Trophoblast cell (in vitro differentiated cells and primary cell): ENCODE results near the gene DUSP1.

Source experiments
- DNase-seq, 2 donors: peaks; one replicate each; pipeline ENCODE4 v3.0.0-alpha.2; 2016
- H2AFZ ChIP-seq: 2 replicates; pipeline ENCODE4 v1.6.1; 2013; ENCODE audit warnings: low read length, moderate library complexity, mild to moderate bottlenecking; ENCODE audit not compliant: insufficient read depth, poor library complexity
- H2AK5ac ChIP-seq: 2 replicates; pipeline ENCODE4 v1.6.1; 2013; ENCODE audit warnings: mild to moderate bottlenecking, low read length
- H2BK120ac ChIP-seq: 2 replicates; pipeline ENCODE4 v1.6.1; 2013; ENCODE audit warnings: low read length, mild to moderate bottlenecking, moderate library complexity; ENCODE audit not compliant: insufficient read depth, poor library complexity
- H2BK12ac ChIP-seq: 2 replicates; pipeline ENCODE4 v1.6.1; 2013; ENCODE audit warnings: mild to moderate bottlenecking, low read length, moderate library complexity
- H2BK5ac ChIP-seq: 2 replicates; pipeline ENCODE4 v1.6.1; 2013; ENCODE audit warnings: low read length, low read depth, moderate library complexity, mild to moderate bottlenecking; ENCODE audit not compliant: poor library complexity
- H3K14ac ChIP-seq: 2 replicates; pipeline ENCODE4 v1.6.1; 2013; ENCODE audit warnings: mild to moderate bottlenecking, low read length
- H3K18ac ChIP-seq: 2 replicates; pipeline ENCODE4 v1.6.1; 2013; ENCODE audit warnings: mild to moderate bottlenecking, low read length
- H3K23ac ChIP-seq: 2 replicates; pipeline ENCODE4 v1.6.1; 2013; ENCODE audit warnings: low read length
- H3K27ac ChIP-seq: 2 replicates; pipeline ENCODE4 v1.5.1; 2013; ENCODE audit warnings: low read depth, mild to moderate bottlenecking, inconsistent platforms, low read length, moderate library complexity
- H3K27me3 ChIP-seq: 2 replicates; pipeline ENCODE4 v1.6.1; 2013; ENCODE audit warnings: inconsistent platforms, mild to moderate bottlenecking, low read length, moderate library complexity; ENCODE audit not compliant: insufficient read depth
- H3K36me3 ChIP-seq, 2 experiments: 1 replicate in 1 of 2; 2 replicates in 1 of 2; pipeline ENCODE4 v1.6.1; 2013; ENCODE audit warnings: low read length in 2 of 2, mild to moderate bottlenecking in 2 of 2, moderate library complexity in 1 of 2; ENCODE audit not compliant: insufficient read depth in 2 of 2, control insufficient read depth in 1 of 2
- H3K4ac ChIP-seq: 2 replicates; pipeline ENCODE4 v1.6.1; 2013; ENCODE audit warnings: low read depth, mild to moderate bottlenecking, low read length, moderate library complexity
- H3K4me1 ChIP-seq, 2 experiments: 1 replicate in 1 of 2; 2 replicates in 1 of 2; pipeline ENCODE4 v1.6.1; 2013; ENCODE audit warnings: low read length in 2 of 2, mild to moderate bottlenecking in 2 of 2, moderate library complexity in 1 of 2; ENCODE audit not compliant: insufficient read depth in 2 of 2, control insufficient read depth in 1 of 2
- H3K4me2 ChIP-seq: 2 replicates; pipeline ENCODE4 v1.6.1; 2013; ENCODE audit warnings: inconsistent platforms, mild to moderate bottlenecking, low read length, moderate library complexity
- H3K4me3 ChIP-seq: 2 replicates; pipeline ENCODE4 v1.5.1; 2013; ENCODE audit warnings: mild to moderate bottlenecking, low read depth, low read length, inconsistent platforms
- H3K79me1 ChIP-seq: one replicate; pipeline ENCODE4 v1.6.1; 2013; ENCODE audit warnings: low read length
- H3K79me2 ChIP-seq: 2 replicates; pipeline ENCODE4 v1.6.1; 2013; ENCODE audit warnings: low read length, mild to moderate bottlenecking; ENCODE audit not compliant: control insufficient read depth, insufficient read depth, poor library complexity
- H3K9ac ChIP-seq: 2 replicates; pipeline ENCODE4 v1.6.1; 2013; ENCODE audit warnings: mild to moderate bottlenecking, low read length
- H3K9me3 ChIP-seq: 2 replicates; pipeline ENCODE4 v1.6.1; 2013; ENCODE audit warnings: low read depth, mild to moderate bottlenecking, control low read depth, inconsistent platforms, low read length; ENCODE audit not compliant: insufficient read depth
- H4K12ac ChIP-seq: 2 replicates; pipeline ENCODE4 v1.6.1; 2013; ENCODE audit warnings: low read depth, mild to moderate bottlenecking, low read length, moderate library complexity
- H4K8ac ChIP-seq: 2 replicates; pipeline ENCODE4 v1.6.1; 2013; ENCODE audit warnings: low read depth, mild to moderate bottlenecking, low read length, moderate library complexity
- H4K91ac ChIP-seq: one replicate; pipeline ENCODE4 v1.6.1; 2013; ENCODE audit warnings: low read depth, mild to moderate bottlenecking, low read length, moderate library complexity
- WGBS: extraction: QIAGEN DNeasy Blood & Tissue Kit; methylation state at CpG from one replicate; pipeline ENCODE4 v1.1.7; 2013; ENCODE audit warnings: missing lambda C conversion rate; ENCODE audit not compliant: insufficient read length, insufficient coverage; ENCODE audit errors: extremely low coverage; 5-methylcytosine and 5-hydroxymethylcytosine counted together

Gene DUSP1

GRCh38 chr5:172809774-172810173, 38.8 kb upstream of the DUSP1 start:
- Histone ChIP-seq H2BK12ac (no peak overlapping the region), H2AK5ac (no peak overlapping the region), H3K18ac (no peak overlapping the region), H4K91ac (no peak overlapping the region), H3K4me2 (no peak overlapping the region), H4K12ac (no peak overlapping the region), H4K8ac (no peak overlapping the region), H3K4me3 (no peak overlapping the region), H3K9me3 (peaks cover 1% of the 10 kb centered on the region), H3K79me2 (no peaks in the 10 kb centered on the region), H3K27ac (no peak overlapping the region), H2BK120ac (no peak overlapping the region), H3K4me1 (peaks cover 0 to 2% of the 10 kb centered on the region in 2 experiments), H3K9ac (no peak overlapping the region), H3K27me3 (no peaks in the 10 kb centered on the region), H3K23ac (no peak overlapping the region), H3K79me1 (no peaks in the 10 kb centered on the region), H3K14ac (no peak overlapping the region), H2BK5ac (no peak overlapping the region), H2AFZ (no peak overlapping the region), H3K4ac (no peak overlapping the region), H3K36me3 (no peaks in the 10 kb centered on the region)
- DNase-seq = no peak
- no CpG with 5 or more reads among the region's 2 CpGs for WGBS

DNA sequence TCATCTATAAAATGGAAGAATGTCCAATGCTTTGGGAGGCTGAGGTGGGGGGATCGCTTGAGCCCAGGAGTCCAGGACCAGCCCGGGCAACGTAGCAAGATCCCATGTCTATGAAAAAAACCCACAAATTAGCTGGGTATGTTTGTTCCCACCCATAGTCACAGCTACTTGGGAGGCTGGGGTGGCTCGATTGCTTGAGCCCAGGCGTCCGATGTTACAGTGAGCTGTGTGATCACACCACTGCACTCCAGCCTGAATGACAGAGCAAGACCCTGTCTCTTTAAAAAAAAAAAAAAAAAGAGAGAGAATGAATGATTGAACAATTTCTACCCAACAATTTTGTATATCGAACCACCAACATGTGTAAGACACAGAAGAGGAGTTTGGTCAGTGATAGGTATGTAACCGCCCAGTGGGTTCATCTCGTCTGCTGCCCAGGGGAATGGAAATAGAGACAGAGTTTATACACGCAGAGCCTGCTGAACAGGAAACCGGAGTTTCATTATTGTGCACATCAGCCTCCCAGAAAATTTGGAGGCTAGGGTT, 36.8 kb upstream of the DUSP1 start:
- no peak overlapping the region for H3K18ac ChIP-seq
- H4K91ac ChIP-seq = no peak overlapping the region
- H3K27me3 ChIP-seq = no peaks in the 10 kb centered on the region
- no peak overlapping the region for H3K14ac ChIP-seq
- H2BK5ac ChIP-seq = no peak overlapping the region
- no CpG with 5 or more reads among the region's 11 CpGs for WGBS
- peak; percentile 59 to 75 for DNase-seq
- no peak overlapping the region for H3K4me2 ChIP-seq
- H3K4me3 ChIP-seq = no peak overlapping the region
- H3K79me1 ChIP-seq = no peaks in the 10 kb centered on the region
- H2AFZ ChIP-seq = no peak overlapping the region
- no peak overlapping the region for H3K9ac ChIP-seq
- H4K12ac ChIP-seq = no peak overlapping the region
- H3K4ac ChIP-seq = no peak overlapping the region
- H3K23ac ChIP-seq = no peak overlapping the region
- H3K9me3 ChIP-seq = peaks cover 1% of the 10 kb centered on the region
- no peak overlapping the region for H4K8ac ChIP-seq
- H2AK5ac ChIP-seq = no peak overlapping the region
- H2BK12ac ChIP-seq = no peak overlapping the region
- no peaks in the 10 kb centered on the region for H3K79me2 ChIP-seq
- H3K27ac ChIP-seq = no peak overlapping the region
- H3K4me1 ChIP-seq = peaks cover 0 to 2% of the 10 kb centered on the region in 2 experiments
- H2BK120ac ChIP-seq = no peak overlapping the region
- H3K36me3 ChIP-seq = no peaks in the 10 kb centered on the region

GRCh38 chr5:172806897-172807672, 36.1 kb upstream of the DUSP1 start:
- Histone ChIP-seq H3K79me2 (no peaks in the 10 kb centered on the region), H2BK12ac (no peak overlapping the region), H4K91ac (peak overlapping the region; percentile 90), H2AFZ (peak overlapping the region; percentile 57), H2BK120ac (peak overlapping the region; percentile 71), H2AK5ac (no peak overlapping the region), H3K18ac (peak overlapping the region; percentile 80), H3K79me1 (no peaks in the 10 kb centered on the region), H3K4me3 (no peak overlapping the region), H3K4ac (peak overlapping the region; percentile 69), H4K12ac (no peak overlapping the region), H3K23ac (no peak overlapping the region), H3K4me2 (no peak overlapping the region), H4K8ac (peak overlapping the region; percentile 85), H3K27ac (no peak overlapping the region), H2BK5ac (peak overlapping the region; percentile 24), H3K4me1 (peaks cover 0 to 2% of the 10 kb centered on the region in 2 experiments), H3K9ac (no peak overlapping the region), H3K9me3 (peaks cover 1% of the 10 kb centered on the region), H3K27me3 (no peaks in the 10 kb centered on the region), H3K14ac (peak overlapping the region; percentile 80), H3K36me3 (no peaks in the 10 kb centered on the region)
- DNase-seq = peak; percentile 95
- no CpG with 5 or more reads among the region's 24 CpGs for WGBS

GRCh38 chr5:172805736-172806255, 34.8 kb upstream of the DUSP1 start:
- H3K9me3 ChIP-seq = peaks cover 1% of the 10 kb centered on the region
- H2AFZ ChIP-seq = no peak overlapping the region

More at GRCh38 chr5:172805736-172806255, 34.8 kb upstream of the DUSP1 start:
- peaks cover 0 to 2% of the 10 kb centered on the region in 2 experiments for H3K4me1 ChIP-seq
- no CpG with 5 or more reads among the region's 9 CpGs for WGBS
- no peak overlapping the region for H2BK120ac ChIP-seq
- no peaks in the 10 kb centered on the region for H3K36me3 ChIP-seq
- no peak overlapping the region for H3K27ac ChIP-seq
- H3K23ac ChIP-seq = no peak overlapping the region
- no peak overlapping the region for H2BK5ac ChIP-seq
- no peak overlapping the region for H3K4me2 ChIP-seq
- no peak overlapping the region for H3K14ac ChIP-seq
- no peak overlapping the region for H2AK5ac ChIP-seq
- H4K12ac ChIP-seq = no peak overlapping the region
- H3K27me3 ChIP-seq = no peaks in the 10 kb centered on the region
- DNase-seq = no peak
- H3K18ac ChIP-seq = no peak overlapping the region
- no peak overlapping the region for H3K9ac ChIP-seq
- no peak overlapping the region for H2BK12ac ChIP-seq
- no peak overlapping the region for H3K4me3 ChIP-seq
- H4K91ac ChIP-seq = no peak overlapping the region
- no peak overlapping the region for H4K8ac ChIP-seq
- H3K79me2 ChIP-seq = no peaks in the 10 kb centered on the region
- no peak overlapping the region for H3K4ac ChIP-seq
- H3K79me1 ChIP-seq = no peaks in the 10 kb centered on the region
